Activated CD8-positive, alpha-beta memory T cell treated with anti-CD3 and anti-CD28 coated beads for 4 hours (primary cell): ENCODE data around the gene NCOA3.
"Not testable (repeated sequence)": the region's sequence is repeated elsewhere in the genome, so short reads cannot be mapped to it uniquely, and the experiment has no call there.

Experiments
- DNase-seq, 2 donors: peaks; one replicate each; pipeline ENCODE4 v3.0.0-alpha.2; 2020; ENCODE audit warnings: low read depth in 2 of 2

The NCOA3 gene

GRCh38 chr20:47501482-47502270 lies at the start of gene NCOA3:
TSS of gene NCOA3 (plus strand) at chr20:47501887. CDS start at chr20:47622248, 120,361 bp downstream.
- DNase-seq = peak; percentile 83 to 88

- DNase-seq = no peak
These were observed 48.9 kb upstream of the NCOA3 start for GRCh38 chr20:47452736-47453161.

- no peak for DNase-seq
These were observed 48.4 kb upstream of the NCOA3 start for GRCh38 chr20:47453167-47453782.

- no peak for DNase-seq
These were observed 47.2 kb upstream of the NCOA3 start for GRCh38 chr20:47454298-47455132.

- DNase-seq = no peak
These were observed 46.3 kb upstream of the NCOA3 start for GRCh38 chr20:47455133-47456040.

GRCh38 chr20:47456041-47456537 lies 45.6 kb upstream of the NCOA3 start:
- DNase-seq = no peak

GRCh38 chr20:47456952-47457724 lies 44.5 kb upstream of the NCOA3 start:
- no peak for DNase-seq

- DNase-seq = not testable (repeated sequence)
These were observed 43.2 kb upstream of the NCOA3 start for GRCh38 chr20:47458280-47459050.

GRCh38 chr20:47459344-47460073 lies 42.2 kb upstream of the NCOA3 start:
- no peak for DNase-seq

- not testable (repeated sequence) for DNase-seq
These were observed 41.0 kb upstream of the NCOA3 start for GRCh38 chr20:47460761-47461112.

- no peak for DNase-seq
These were observed 40.5 kb upstream of the NCOA3 start for GRCh38 chr20:47461120-47461685.

GRCh38 chr20:47461906-47462305 lies 39.8 kb upstream of the NCOA3 start:
- not testable (repeated sequence) for DNase-seq

- DNase-seq = no peak
These were observed 37.1 kb upstream of the NCOA3 start for GRCh38 chr20:47464380-47465101.

- no peak for DNase-seq
These were observed 36.2 kb upstream of the NCOA3 start for GRCh38 chr20:47465335-47466090.

GRCh38 chr20:47466213-47466612 lies 35.5 kb upstream of the NCOA3 start:
- DNase-seq = no peak

GRCh38 chr20:47466704-47467459 lies 34.8 kb upstream of the NCOA3 start:
- no peak for DNase-seq
